CD4-positive, alpha-beta T cell (primary cell): ENCODE measurements around the gene LIG1. TPM values are rescaled to one million over a fixed set of nuclear protein-coding genes. Genes with fewer than 3 reads are reported as not detected.

Source experiments
- ATAC-seq: fragments of 200-7000 bp; cut with Tn5 transposase; one replicate; pipeline ENCODE4 v1.10.0; 2022; ENCODE audit warnings: mild to moderate bottlenecking; ENCODE audit not compliant: poor library complexity
- CTCF ChIA-PET: fragments of 350-600 bp; sonication (Branson Sonifier 250); formaldehyde crosslinking; loops from one replicate; lab custom pipeline; 2021; ENCODE audit warnings: antibody characterized with exemption, inconsistent platforms; lab: Charles Lee
- POLR2A ChIA-PET: fragments of 350-600 bp; sonication (Branson Sonifier 250); formaldehyde crosslinking; loops from one replicate; lab custom pipeline; 2021; ENCODE audit warnings: antibody characterized with exemption, inconsistent platforms; lab: Charles Lee
- DNase-seq, 14 experiments: peaks; one replicate each; pipeline ENCODE4 v3.0.0-alpha.2; 2013 to 2020; ENCODE audit warnings: mixed read lengths in 2 of 14
- H3K27ac ChIP-seq, 2 donors: one replicate each; pipeline versions ENCODE4 v1.5.1 to v1.7.0; 2013; ENCODE audit warnings: low read length in 2 of 2, low read depth in 1 of 2, mild to moderate bottlenecking in 1 of 2
- H3K27me3 ChIP-seq, 2 experiments: 1 replicate in 1 of 2; 2 replicates in 1 of 2; pipeline versions ENCODE4 v1.6.1 to v1.7.0; 2013; ENCODE audit warnings: low read length in 2 of 2, control low read depth in 1 of 2, mild to moderate bottlenecking in 1 of 2, moderate library complexity in 1 of 2; ENCODE audit not compliant: insufficient read depth in 2 of 2, control insufficient read depth in 1 of 2
- H3K36me3 ChIP-seq: one replicate; pipeline ENCODE4 v1.6.1; 2013; ENCODE audit warnings: low read length, control low read depth; ENCODE audit not compliant: insufficient read depth
- H3K4me1 ChIP-seq: one replicate; pipeline ENCODE4 v1.6.1; 2013; ENCODE audit warnings: low read length, control low read depth; ENCODE audit not compliant: insufficient read depth
- H3K4me3 ChIP-seq: one replicate; pipeline ENCODE4 v1.5.1; 2013; ENCODE audit warnings: mild to moderate bottlenecking, low read length, moderate library complexity
- H3K9me3 ChIP-seq, 2 experiments: 1 replicate in 1 of 2; 2 replicates in 1 of 2; pipeline versions ENCODE4 v1.6.1 to v1.7.0; 2013; ENCODE audit warnings: low read length in 2 of 2, mild to moderate bottlenecking in 2 of 2, control low read depth in 1 of 2, moderate library complexity in 1 of 2; ENCODE audit not compliant: control insufficient read depth in 1 of 2, insufficient read depth in 1 of 2
- H3K27ac Mint-ChIP-seq: one replicate; pipeline ENCODE4 v1.8.0; 2020; ENCODE audit warnings: mixed read lengths
- H3K27me3 Mint-ChIP-seq: one replicate; pipeline ENCODE4 v1.8.0; 2021; ENCODE audit warnings: mixed read lengths
- H3K36me3 Mint-ChIP-seq: one replicate; pipeline ENCODE4 v1.8.0; 2021; ENCODE audit warnings: low read depth, mixed read lengths
- H3K4me1 Mint-ChIP-seq: one replicate; pipeline ENCODE4 v1.8.0; 2021; ENCODE audit warnings: low read depth, mixed read lengths
- H3K4me3 Mint-ChIP-seq: one replicate; pipeline ENCODE4 v1.8.0; 2020; ENCODE audit warnings: mild to moderate bottlenecking, mixed read lengths
- H3K9me3 Mint-ChIP-seq: one replicate; pipeline ENCODE4 v1.8.0; 2020; ENCODE audit warnings: mixed read lengths
- CTCF ChIP-seq: fragments of 200-600 bp; IDR thresholded peaks from one replicate; pipeline ENCODE4 v1.8.0; 2022; ENCODE audit warnings: antibody characterized with exemption, mild to moderate bottlenecking
- intact Hi-C, 2 experiments: fragments of 100-400 bp; cut with DNase I in 1 of 2; cut with micrococcal nuclease in 1 of 2; formaldehyde crosslinking; loops; one replicate each; pipeline versions ENCODE4 v1.15.1 to v1.9.0; 2023 to 2025; cut with DNase I, micrococcal nuclease
- polyA plus RNA-seq, 2 donors: library from polyadenylated mRNA; unstranded; fragments of 120-200 nt; gene quantifications; one replicate each; pipeline ENCODE4 v1.2.1, GENCODE V29; 2013
- total RNA-seq, 174 experiments: library from RNA in 2 of 174; stranded (reverse) in 2 of 174; gene quantifications; one replicate each; pipeline ENCODE4 v1.2.3 and lab custom pipeline; 2021 to 2026

Gene LIG1
- total RNA-seq (10 to 100 TPM; 62.8 to 70.7 TPM), total RNA-seq (lab: John Stamatoyannopoulos, UW) (29.2 to 246 (median 102) reads per million in 172 experiments)
- polyA plus RNA-seq (2013, experiment 1 of 2), result 37.3 TPM
- 42.4 TPM for polyA plus RNA-seq (2013, experiment 2 of 2)

GRCh38 chr19:48169939-48170803 lies at the start of gene LIG1, which contains the start of gene ZSWIM9:
LIG1 (minus strand) TSS chr19:48170344; CDS start chr19:48165566, 4,778 bp downstream.
ZSWIM9 (plus strand) TSS chr19:48170680; CDS start chr19:48171803, 1,123 bp downstream.
- TF ChIP-seq CTCF, result no peak
- H3K9me3 ChIP-seq, result no peaks in the 10 kb centered on the region
- peak within 1 kb of the TSS; percentile 98 for H3K27ac Mint-ChIP-seq
- ATAC-seq (peak; percentile 81), DNase-seq (peak; percentile 82 to 96 (median 88))
- POLR2A ChIA-PET, result interaction anchor here (0.7 to 4.2 kb wide), 6 partner anchors 34 to 164 kb away, joined by 3 to 28 read pairs (median 4); partner anchors contain the start of gene CARD8
- CTCF ChIA-PET, result interaction anchor here (0.6 to 3.2 kb wide), 2 partner anchors 85 to 90 kb away, joined by 3 to 11 read pairs; partner anchors contain the start of gene CARD8
- no peaks in the 10 kb centered on the region for H3K27me3 ChIP-seq
- peaks cover 39% of the 10 kb centered on the region for H3K4me1 Mint-ChIP-seq
- no peaks in the 10 kb centered on the region for H3K27me3 Mint-ChIP-seq
- no peaks in the 10 kb centered on the region for H3K9me3 Mint-ChIP-seq
- peak within 1 kb of the TSS; percentile 91 to 92 for H3K27ac ChIP-seq
- H3K4me3 Mint-ChIP-seq, result peak within 1 kb of the TSS; percentile 97
- H3K36me3 ChIP-seq, result peaks cover 15% of the 10 kb centered on the region
- peaks cover 50% of the 10 kb centered on the region for H3K36me3 Mint-ChIP-seq
- intact Hi-C loops, result loop anchor here (1.0 to 10.0 kb wide), 6 partner anchors 32 to 193 kb away; partner anchors contain the start of genes CARD8 (in 1 of the 2) and TMEM143 (in 1 of the 2)
- H3K4me3 ChIP-seq, result peak within 1 kb of the TSS; percentile 88
- peaks cover 16% of the 10 kb centered on the region for H3K4me1 ChIP-seq

- Histone ChIP-seq H3K36me3 (peaks cover 75% of the 10 kb centered on the region), H3K27me3 (no peaks in the 10 kb centered on the region), H3K4me3 (no peak overlapping the region), H3K4me1 (no peaks in the 10 kb centered on the region), H3K27ac (no peak overlapping the region), H3K9me3 (no peaks in the 10 kb centered on the region)
- Mint-ChIP-seq H3K27ac (no peak overlapping the region), H3K4me3 (no peak overlapping the region), H3K9me3 (no peaks in the 10 kb centered on the region), H3K4me1 (peaks cover 4% of the 10 kb centered on the region), H3K36me3 (peaks cover 85% of the 10 kb centered on the region), H3K27me3 (no peaks in the 10 kb centered on the region)
- ATAC-seq, result no peak
- intact Hi-C loops, result no loop called here
- POLR2A ChIA-PET, result interaction anchor here (2.9 kb wide), 1 partner anchor 16 kb away, joined by 12 read pairs; no protein-coding TSS in a partner anchor
- no peak for DNase-seq
- no peak for TF ChIP-seq CTCF
- CTCF ChIA-PET, result interaction anchor here (0.7 to 0.9 kb wide), 2 partner anchors 9 to 11 kb away, joined by 3 read pairs; no protein-coding TSS in a partner anchor
Observed at GRCh38 chr19:48218997-48219396, 48.9 kb upstream of the LIG1 start.

- H3K36me3 ChIP-seq, result peaks cover 85% of the 10 kb centered on the region
- peaks cover 91% of the 10 kb centered on the region for H3K36me3 Mint-ChIP-seq
- H3K4me3 Mint-ChIP-seq, result no peak overlapping the region
- no peak for TF ChIP-seq CTCF
- ChIA-PET POLR2A (interaction anchor here (0.9 kb wide), 1 partner anchor 13 kb away, joined by 3 read pairs; no protein-coding TSS in a partner anchor), CTCF (interaction anchor here (3.4 kb wide), 1 partner anchor 43 kb away, joined by 11 read pairs; no protein-coding TSS in a partner anchor)
- H3K27ac Mint-ChIP-seq, result no peak overlapping the region
- no peaks in the 10 kb centered on the region for H3K9me3 ChIP-seq
- H3K4me1 Mint-ChIP-seq, result peaks cover 4% of the 10 kb centered on the region
- no peaks in the 10 kb centered on the region for H3K27me3 ChIP-seq
- no peaks in the 10 kb centered on the region for H3K9me3 Mint-ChIP-seq
- no peaks in the 10 kb centered on the region for H3K4me1 ChIP-seq
- H3K27me3 Mint-ChIP-seq, result no peaks in the 10 kb centered on the region
- intact Hi-C loops, result no loop called here
- ATAC-seq (no peak), DNase-seq (no peak)
- no peak overlapping the region for H3K4me3 ChIP-seq
- H3K27ac ChIP-seq, result no peak overlapping the region
Observed at GRCh38 chr19:48216933-48217332, 46.8 kb upstream of the LIG1 start.
